GM13976 (cell line): ENCODE data around the gene WWOX.

Experiments used
- DNase-seq: peaks from one replicate; pipeline ENCODE4 v3.0.0; 2012; ENCODE audit warnings: low spot score
- CTCF ChIP-seq: IDR thresholded peaks from 2 replicates; pipeline ENCODE4 v1.5.1; 2012; ENCODE audit warnings: borderline replicate concordance, mild to moderate bottlenecking; ENCODE audit not compliant: insufficient read depth; ENCODE audit errors: extremely low read depth, missing control alignments, control extremely low read depth
- in situ Hi-C: fragments of 300-500 bp; cut with MboI; formaldehyde crosslinking; loops from one replicate; pipeline ENCODE4 v1.12.0; 2022; ENCODE audit warnings: low sequenced_read_pairs, mixed read lengths, inconsistent platforms; ENCODE audit not compliant: unreplicated experiment

WWOX gene

GRCh38 chr16:78137179-78137578 lies 37.7 kb downstream of the WWOX start:
- no peak for DNase-seq
- in situ Hi-C loops, result no loop called here
- no peak for TF ChIP-seq CTCF

- in situ Hi-C loops, result no loop called here
- TF ChIP-seq CTCF, result no peak
- DNase-seq, result no peak
Observed at GRCh38 chr16:78137782-78138616, 38.5 kb downstream of the WWOX start.

- TF ChIP-seq CTCF, result no peak
- in situ Hi-C loops, result no loop called here
- DNase-seq, result no peak
Observed at GRCh38 chr16:78140818-78141466, 41.5 kb downstream of the WWOX start.

- no peak for DNase-seq
- in situ Hi-C loops, result no loop called here
- no peak for TF ChIP-seq CTCF
Observed at GRCh38 chr16:78142788-78143187, 43.3 kb downstream of the WWOX start.

- no peak for DNase-seq
- in situ Hi-C loops, result no loop called here
- no peak for TF ChIP-seq CTCF
Observed at GRCh38 chr16:78146807-78147206, 47.4 kb downstream of the WWOX start.

GRCh38 chr16:78147911-78148401 lies 48.5 kb downstream of the WWOX start:
- in situ Hi-C loops, result no loop called here
- no peak for TF ChIP-seq CTCF
- no peak for DNase-seq
